ENCODE data around the gene LPAR2.
"Not testable (repeated sequence)": the region's sequence is repeated elsewhere in the genome, so short reads cannot be mapped to it uniquely, and the experiment has no call there.

Gene LPAR2

DNA sequence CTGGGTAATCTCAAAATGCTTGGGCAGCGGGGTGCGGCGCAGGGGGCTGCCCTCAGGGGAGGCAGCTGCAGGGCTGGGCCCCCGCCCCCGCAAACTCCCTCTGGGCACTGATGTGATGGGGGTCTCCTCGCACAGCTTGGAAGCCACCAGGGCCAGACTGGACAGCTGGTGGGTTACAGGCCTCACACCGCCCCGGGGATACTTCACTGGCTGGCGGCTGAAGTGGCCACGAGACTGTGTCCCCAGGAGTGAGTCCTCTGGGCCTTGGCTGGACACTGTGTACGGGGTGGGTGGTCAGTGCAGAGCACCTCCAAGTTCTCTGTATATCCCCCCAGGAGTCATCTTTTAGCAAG is 2.0 kb upstream of the LPAR2 start:
- DNase-seq = no peak

DNA sequence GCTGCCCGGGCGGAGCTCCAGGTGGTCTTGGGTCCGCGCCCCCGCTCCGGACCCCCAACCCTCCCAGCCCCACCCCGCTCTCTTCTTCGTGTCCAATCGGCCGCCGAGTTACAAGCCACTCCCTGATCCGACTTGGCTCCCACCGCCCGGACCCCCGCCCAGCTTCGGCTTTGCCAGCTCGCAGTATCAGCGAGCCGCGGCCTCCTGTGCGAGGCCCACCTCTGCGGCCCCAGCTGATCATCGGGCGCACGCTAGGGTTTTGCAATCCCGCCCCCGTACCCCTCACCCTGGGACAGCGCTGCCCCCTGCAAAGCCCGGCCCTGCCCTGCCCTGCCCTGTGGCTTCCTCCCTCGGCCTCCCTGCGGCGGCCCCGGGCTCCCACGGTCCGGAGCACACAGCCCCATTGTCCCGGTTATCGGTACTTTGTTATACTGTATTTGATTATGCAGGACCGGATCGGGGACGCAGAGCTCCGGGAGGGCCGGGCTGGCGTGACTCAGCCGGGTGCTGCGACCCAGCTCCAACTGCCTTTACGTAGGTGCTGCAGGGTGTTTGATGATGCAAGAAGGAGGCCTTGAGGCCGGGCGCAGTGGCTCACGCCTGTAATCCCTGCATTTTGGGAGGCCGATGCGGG is 598 bp upstream of the LPAR2 start:
- DNase-seq = peak; percentile 42

DNA sequence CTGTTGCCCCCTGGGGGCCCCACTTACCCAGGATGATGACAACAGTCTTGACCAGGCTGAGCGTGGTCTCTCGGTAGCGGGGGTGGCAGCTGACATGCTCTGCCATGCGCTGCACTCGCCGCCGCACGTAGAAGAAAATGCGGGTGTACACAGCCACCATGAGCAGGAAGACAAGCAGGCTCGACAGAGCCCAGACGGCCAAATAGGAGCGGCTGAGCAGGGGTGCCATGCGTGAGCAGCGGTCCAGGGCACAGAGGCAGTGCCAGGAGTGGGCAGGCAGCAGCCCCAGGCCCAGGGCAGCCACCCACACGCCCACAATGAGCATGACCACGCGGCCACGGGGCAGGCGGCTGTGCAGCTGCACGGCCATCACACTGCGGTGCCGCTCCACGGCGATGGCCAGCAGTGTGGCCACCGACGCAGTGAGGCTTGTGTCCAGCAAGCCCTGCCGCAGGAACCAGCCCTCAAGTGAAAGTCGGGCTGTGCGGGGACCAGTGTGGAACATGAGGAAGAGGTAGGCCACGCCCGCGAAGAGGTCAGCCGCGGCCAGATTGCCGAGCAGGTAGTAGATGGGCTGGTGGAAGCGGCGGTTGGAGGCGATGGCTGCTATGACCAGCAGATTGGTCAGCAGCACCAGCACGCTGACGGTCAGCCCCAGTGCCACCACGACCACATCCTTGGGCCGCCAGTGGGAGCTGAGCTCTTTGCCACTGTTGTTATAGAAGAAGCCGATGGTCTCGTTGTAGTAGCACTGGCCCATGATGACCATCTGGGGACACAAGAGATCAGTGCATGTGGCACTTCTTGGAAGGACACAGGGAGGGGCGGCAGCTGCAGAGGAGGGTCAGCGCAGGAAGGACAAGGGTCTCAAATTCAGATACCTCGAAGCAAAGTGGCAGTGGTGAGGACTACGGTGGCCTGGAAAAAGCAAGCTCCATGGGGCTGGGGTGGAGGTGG is 1.2 kb downstream of the LPAR2 start:
- no peak for DNase-seq

DNA sequence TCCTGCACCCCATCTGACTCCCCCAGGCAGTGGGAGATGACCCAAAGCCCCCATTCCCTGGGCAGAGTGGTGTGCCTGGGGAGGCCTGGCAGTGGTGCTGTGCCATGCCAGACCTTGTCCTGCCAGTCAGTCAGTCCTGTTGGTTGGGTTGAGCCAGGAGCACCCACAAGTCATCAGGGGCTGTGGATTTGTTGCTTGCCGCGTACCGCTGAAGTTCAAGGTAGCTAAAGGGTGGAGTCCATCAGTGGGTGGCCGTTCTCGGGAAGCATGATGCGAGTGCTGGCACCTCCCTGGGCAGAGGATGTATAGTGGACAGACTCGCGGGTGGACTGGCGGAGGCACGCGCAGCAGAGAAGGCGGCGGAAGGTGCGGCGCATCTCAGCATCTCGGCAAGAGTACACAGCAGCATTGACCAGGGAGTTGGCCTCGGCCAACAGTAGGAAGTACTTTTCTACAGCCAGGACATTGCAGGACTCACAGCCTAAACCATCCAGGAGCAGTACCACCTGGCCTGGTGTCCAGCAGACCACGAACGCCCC is 3.9 kb downstream of the LPAR2 start:
- no peak for DNase-seq

DNA sequence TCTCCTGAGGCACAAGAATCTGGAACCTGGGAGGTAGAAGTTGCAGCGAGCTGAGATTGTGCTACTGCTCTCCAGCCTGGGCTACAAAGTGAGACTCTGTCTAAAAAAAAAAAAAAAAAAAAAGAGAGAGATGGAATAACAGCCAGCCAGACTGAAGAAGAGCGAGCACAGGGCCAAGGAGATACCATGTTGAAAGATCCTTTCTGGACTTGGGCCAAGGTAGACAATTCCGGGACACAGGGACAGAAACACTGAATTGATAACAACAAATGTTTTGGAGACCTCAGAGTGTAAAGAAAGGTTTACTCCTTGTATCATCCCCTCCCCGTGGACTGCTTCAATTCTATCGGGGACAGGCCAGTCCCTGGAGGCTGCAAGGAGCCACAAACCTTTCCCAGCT is 4.6 kb downstream of the LPAR2 start:
- DNase-seq = no peak

DNA sequence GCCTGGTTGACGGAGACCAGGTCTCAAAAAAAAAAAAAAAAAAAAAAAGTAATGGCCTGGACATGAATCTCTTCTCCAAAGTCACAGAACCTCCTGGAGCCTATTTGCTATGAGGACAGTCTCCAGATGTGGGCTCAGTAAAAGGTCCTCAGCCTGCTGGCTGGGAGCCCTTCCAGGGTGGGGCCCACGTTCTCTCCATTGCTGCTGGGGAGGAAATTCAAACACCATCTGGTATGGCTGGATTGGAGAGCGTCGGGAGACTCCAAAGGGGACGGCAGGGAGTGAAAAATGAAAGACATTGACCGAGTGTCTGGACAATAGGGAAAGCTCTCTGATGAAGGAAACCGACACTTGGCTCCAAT is 8.2 kb downstream of the LPAR2 start:
- DNase-seq = no peak

DNA sequence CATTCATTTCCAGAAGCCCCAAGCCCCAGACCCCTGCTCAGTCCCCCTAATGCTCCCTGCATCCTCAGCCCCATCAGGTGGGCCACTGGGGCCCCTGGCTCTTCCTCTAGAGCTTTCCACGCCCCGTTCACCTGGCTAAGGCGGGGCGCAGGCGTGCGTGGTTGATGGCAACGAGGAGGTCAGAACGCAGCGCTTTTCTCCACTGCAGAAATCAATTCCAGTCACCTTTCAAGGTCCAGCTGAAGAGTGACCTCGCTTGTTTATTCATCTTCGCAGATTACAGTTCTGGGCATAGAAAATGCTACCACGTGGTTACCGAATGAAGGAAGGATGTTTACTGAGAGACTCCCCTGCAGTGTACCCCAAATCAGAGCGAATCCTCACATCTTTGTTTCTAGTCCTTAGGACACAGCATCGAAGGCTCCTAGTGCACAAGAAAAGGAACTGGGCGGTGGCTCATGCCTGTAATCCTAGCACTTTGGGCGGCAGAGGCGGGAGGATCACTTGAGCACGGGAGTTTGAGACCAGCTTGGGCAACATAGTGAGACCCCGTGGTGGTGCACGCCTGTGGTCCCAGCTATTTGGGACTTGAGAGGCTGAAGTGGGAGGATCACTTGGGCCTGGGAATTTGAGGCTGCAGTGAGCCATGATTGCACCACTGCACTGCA is 8.7 kb downstream of the LPAR2 start:
- no peak for DNase-seq

DNA sequence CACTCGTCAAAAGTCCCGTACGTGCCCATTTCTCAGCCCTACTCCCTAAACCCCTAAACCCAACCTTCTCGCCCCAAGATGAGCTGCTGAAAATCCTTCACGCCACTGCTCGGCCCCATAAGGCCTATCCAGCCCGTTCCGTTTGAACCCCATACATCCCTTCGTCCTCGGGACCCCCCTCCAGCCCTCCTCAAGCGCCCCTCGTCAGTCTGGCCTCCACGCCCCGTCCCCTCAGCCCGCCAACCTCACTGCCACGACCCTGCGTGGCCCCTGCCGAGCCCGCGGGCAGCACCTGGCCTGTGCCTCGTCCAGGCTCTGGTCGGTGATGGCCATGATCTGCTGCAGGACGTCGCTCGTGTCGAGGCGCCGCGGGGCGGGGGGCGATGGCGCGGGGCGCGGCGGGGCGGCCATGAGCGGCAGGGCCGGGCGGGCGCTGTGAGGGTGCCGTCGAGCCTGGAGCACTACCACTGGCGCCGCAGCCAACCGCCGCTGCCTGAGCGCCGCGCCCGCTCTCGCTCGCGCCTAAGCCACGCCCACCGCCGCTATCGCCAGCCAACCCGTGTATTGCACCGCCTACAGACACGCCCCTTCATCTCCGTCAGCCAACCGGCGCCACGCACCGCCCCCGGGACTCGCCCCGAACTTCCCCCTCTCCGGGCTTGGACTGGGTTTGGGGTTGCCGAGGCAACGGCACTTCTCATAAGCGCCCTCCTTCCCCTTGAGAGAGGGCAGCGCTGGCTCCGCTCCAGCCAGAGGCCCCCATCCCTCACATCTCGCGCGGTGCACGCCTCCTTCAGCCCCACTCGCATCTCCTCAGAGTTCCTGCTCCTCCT is 9.6 kb downstream of the LPAR2 start, which contains the start of gene PBX4:
Gene PBX4, minus strand, starts transcription at position 469 of the 833 bp plus-strand sequence. Its CDS starts 58 bp downstream, at position 411.
- DNase-seq = peak; percentile 99

DNA sequence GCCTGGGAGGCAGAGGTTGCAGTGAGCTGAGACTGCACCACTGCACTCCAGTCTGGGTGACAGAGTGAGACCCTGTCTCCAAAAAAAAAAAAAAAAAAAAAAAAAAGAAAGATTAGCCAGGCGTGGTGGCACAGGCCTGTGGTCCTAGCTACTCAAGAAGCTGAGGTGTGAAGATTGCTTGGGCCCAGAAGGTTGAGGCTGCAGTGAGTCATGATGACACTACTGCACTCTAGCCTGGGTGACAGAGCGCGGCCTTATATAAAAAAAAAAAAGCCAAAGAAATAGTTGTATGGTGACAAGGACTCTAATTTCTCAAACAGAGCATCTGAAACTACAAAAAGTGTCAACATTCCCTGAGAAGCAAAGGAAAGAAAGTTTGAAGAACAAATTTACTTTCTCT is 12.9 kb downstream of the LPAR2 start:
- DNase-seq = no peak

DNA sequence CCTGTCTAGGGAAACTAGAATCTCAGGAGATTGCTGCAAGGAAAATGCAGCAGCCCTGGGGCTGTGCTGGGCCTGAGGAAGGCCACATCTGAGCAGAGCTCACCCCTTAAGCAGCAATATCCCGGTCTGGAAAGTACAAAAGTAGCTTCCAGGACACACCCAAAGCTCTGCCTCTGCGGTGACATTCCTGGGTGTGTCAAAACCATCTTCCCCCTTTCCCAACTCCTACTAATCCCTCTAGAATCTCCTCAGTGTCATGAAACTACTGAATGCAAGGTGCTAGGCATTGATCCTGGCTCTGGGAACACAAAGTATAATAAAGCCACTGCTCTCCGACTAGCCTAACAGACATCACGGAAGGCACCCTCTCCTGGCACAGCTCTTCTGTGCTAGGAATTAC is 14.5 kb downstream of the LPAR2 start:
- no peak for DNase-seq

DNA sequence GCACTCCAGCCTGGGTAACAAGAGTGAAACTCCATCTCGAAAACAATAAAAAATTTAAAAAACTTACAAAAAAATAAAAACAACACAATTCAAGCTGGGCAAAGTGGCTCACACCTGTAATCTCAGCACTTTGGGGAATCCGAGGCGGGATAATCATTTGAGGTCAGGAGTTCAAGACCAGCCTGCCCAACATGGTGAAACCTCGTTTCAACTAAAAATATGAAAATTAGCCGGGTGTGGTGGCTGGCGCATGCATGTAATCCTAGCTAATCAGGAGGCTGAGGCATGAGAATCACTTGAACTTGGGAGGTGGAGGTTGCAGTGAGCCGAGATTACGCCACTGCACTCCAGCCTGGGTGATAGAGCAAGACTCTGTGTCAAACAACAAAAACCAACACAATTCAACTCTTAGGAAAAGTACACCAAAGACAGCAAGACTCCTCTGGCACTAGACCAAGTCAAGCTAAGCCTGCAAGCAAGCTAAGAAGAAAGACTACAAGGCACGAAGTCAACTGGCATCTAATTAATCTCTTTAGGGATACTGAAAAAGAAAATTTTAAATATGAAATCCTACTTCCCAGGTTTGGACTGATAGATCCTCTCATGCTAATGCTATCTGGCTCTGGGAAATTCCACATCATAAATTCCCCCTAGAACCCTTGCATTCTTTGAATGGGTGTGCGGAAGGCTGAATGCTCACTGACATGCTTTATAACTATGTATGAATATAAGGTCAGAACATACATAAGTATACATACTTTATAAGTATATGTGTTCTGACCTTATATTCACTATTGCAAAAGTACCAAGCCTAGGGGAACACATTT is 17.4 kb downstream of the LPAR2 start:
- no peak for DNase-seq

DNA sequence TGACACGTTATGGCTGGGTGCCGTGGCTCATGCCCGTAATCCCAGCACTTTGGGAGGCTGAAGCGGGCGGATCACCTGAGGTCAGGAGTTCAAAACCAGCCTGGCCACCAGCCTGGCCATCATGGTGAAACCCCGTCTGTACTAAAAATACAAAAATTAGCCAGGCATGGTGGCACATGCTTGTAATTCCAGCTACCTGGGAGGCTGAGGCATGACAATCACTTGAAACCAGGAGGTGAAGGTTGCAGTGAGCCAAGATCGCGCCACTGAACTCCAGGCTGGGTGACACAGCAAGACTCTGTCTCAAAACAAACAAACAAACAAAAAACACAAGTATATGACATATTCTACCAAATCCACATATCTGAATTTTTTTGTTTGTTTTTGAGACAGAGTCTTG is 21.3 kb downstream of the LPAR2 start:
- DNase-seq = not testable (repeated sequence)

DNA sequence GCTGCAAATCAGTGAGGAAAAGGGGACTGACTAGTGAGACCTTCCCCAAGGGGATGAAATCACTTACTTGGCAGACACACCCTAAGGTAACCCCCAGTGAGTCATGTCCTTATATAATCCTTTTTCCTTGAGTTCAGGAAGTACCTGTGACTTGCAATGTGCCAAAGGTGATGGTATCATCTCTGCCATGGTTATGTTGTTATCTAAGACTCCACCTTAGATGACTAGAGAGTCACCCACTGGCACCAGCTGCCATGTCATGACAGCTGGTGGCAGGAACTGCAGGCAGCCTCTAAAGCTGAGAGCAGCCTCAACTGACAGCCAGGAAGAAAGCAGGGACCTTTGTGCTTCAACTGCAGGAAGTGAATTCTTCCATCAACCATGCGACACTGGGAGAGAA is 22.0 kb downstream of the LPAR2 start:
- no peak for DNase-seq

DNA sequence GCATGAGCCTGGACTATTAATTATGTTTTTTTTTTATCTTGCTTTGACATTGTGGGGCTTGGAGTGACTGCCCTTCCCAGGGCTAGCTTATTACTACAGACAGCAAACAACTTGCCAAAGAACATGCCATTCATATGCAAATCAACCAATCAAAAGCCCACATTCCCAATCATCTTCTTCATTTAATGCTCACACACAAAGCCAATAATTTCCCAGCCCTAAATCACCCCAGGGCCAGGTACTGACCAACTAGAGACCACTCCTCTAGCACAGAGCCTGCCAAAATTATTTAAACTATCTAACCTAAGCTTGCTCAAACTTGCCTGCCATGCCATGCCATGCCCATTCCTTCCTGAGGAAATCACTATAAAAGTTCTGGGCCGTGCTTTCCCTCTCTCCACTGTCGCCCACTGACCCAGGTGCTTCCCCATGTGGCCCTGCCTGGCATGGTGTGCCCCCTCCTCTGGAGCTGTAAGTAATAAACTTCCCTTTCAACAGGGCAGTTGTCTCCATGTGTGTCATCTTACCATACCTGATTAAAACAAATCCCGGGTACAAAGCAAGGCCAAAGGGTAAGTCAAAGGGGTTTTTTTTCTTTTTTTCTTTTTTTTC is 25.2 kb downstream of the LPAR2 start:
- no peak for DNase-seq

DNA sequence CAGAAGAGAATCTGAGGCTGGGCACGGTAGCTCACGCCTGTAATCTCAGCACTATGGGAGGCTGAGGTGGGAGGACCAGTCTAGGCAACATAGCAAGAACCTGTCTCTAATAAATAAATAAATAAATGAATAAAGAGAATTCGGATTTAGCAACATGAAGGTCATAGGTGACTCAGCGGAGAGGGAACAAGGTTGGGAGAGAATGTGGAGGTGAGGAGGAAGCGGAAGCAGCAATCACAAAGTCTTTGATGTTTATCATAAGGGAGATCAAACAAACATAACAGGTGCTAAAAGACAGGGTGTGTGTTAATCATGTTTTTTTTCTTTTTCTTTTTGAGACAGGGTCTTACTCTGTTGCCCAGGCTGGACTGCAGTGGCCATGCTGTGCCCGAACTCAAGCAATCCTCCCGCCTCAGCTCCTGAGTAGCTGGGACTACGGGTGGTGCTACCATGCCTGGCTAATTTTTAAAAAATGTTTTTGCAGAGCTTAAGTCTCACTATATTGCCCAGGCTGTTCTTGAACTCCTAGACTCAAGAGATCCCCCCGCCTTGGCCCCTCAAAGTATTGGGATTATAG is 25.8 kb downstream of the LPAR2 start:
- DNase-seq = no peak

DNA sequence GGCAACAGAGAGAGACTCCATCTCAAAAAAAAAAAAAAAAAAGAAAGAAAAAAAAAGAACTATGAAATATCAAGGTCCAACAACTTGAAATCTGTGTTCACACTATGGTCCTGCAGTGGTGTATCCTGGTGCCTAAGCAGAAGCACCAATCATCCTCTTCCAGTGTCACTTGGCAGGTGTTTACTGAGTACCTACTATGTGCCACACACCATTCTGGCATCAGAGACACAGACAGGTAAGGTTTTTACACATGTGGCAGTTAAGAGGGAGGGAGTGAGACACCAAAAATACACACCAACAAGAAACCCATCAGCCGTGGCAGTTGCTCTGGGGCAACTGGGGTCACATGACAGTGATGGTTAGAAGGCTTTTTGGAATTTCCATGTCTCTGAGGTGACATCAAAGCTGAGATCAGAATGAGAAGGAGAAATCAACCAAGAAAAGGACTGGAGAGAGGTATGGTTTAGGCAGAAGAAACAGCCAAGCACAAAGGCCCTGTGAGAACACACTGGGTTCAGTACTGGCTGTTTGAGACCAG is 27.2 kb downstream of the LPAR2 start:
- DNase-seq = no peak

DNA sequence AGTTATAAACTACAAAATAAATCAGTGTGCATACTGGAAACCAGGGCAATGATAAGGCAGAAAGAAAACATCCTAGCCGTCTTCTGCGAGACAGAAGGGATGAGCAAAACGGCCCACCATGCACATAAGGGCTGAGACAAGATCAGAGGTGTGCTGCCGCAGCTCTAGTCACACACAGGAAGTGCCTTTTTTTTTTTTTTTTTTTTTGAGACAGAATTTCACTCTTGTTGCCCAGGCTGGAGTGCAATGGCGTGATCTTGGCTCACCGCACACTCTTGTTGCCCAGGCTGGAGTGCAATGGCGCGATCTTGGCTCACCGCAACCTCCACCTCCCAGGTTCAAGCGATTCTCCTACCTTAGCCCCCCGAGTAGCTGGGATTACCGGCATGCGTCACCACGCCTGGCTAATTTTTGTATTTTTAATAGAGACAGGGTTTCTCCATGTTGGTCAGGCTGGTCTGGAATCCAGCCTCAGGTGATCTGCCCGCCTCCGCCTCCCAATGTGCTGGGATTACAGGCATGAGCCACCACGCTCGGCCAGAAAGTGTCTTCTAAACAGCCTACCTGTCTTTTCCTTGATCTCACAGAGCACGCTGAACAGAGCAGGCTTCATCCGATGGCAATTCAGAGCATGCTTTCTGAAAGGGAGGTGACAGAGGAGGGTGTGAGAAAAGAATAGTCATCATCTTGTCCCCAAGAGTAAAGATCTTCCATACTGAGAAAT is 29.1 kb downstream of the LPAR2 start:
- peak; percentile 39 for DNase-seq

DNA sequence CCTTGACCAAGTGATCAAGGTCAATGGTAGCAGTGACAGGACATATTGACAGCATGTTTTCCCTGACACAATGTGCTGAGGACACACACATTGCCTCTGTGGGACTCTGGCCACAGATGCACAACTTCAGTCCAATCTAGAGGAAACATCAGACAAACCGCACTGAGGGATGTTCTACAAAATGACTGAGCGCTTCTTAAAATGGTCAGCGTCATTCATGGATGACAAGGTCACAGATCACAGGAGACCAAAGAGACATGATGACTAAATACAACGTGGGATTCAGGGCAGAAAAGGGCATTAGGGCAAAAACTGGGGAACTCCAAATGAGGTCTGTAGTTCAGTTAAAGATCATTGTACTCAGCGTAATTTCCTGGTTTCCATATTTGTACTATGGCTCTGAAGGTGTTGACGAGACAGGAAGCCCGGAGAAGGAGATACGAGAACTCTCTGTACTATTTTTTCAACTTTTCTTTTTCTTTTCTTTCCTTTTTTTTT is 30.2 kb downstream of the LPAR2 start:
- no peak for DNase-seq

DNA sequence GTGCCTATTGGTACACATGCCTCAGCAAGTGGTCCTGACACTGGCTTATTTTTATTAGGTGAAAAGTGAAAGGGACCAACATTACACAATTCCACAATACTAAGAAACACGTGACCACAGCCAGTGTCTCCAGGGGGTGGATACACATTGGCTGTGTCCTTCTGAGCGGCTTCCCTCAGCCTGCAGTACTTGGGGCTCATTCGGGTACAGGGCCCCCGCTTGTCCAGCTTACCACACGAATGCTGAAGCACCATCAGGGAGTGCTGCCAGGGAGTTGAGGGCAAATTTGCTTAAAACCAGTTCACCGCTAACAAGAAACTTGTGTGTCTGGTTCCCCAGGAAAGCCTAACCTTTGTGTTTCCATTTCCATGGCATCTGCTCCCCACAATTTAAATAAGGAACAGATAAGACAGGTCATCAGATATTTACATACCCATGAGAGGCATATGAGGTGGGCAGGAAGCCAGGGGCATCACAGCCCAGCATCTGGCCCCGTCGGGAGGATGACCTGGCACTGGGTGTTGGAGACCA is 32.8 kb downstream of the LPAR2 start:
- no peak for DNase-seq
